Small intestine (tissue), 7 donors: Measurements from ENCODE around the gene GPR85. TPM values are rescaled to one million over a fixed set of nuclear protein-coding genes. Genes with fewer than 3 reads are reported as not detected.

ENCODE experiments used
- DNase-seq, 2 donors: peaks; one replicate each; pipeline versions ENCODE4 v3.0.0 to v3.0.0-alpha.2; 2013
- FAIRE-seq: peaks from 2 replicates; lab custom pipeline; 2012; peaks lifted over from hg19 to GRCh38; lab: Jason Lieb, UNC
- H3K27ac ChIP-seq, 3 donors: one replicate each; pipeline ENCODE4 v1.5.1; 2013; ENCODE audit warnings: low read length in 2 of 3, mild to moderate bottlenecking in 2 of 3, control low read depth in 1 of 3, inconsistent platforms in 1 of 3, low read depth in 1 of 3, moderate library complexity in 1 of 3
- H3K27me3 ChIP-seq, 3 donors: one replicate each; pipeline ENCODE4 v1.6.1; 2013; ENCODE audit warnings: low read length in 3 of 3, inconsistent platforms in 1 of 3; ENCODE audit not compliant: control insufficient read depth in 3 of 3, insufficient read depth in 3 of 3
- H3K36me3 ChIP-seq, 3 donors: one replicate each; pipeline ENCODE4 v1.6.1; 2013; ENCODE audit warnings: low read length in 3 of 3, inconsistent platforms in 1 of 3, low read depth in 1 of 3, mild to moderate bottlenecking in 1 of 3, moderate library complexity in 1 of 3; ENCODE audit not compliant: control insufficient read depth in 3 of 3, insufficient read depth in 2 of 3
- H3K4me1 ChIP-seq, 3 donors: one replicate each; pipeline ENCODE4 v1.6.1; 2013; ENCODE audit warnings: low read length in 2 of 3, inconsistent platforms in 1 of 3, low read depth in 1 of 3, mild to moderate bottlenecking in 1 of 3, moderate library complexity in 1 of 3; ENCODE audit not compliant: control insufficient read depth in 3 of 3, insufficient read depth in 2 of 3
- H3K4me3 ChIP-seq, 3 donors: one replicate each; pipeline ENCODE4 v1.5.1; 2013; ENCODE audit warnings: low read length in 3 of 3, control low read depth in 1 of 3, inconsistent platforms in 1 of 3, low read depth in 1 of 3, mild to moderate bottlenecking in 1 of 3, moderate library complexity in 1 of 3
- H3K9me3 ChIP-seq, 2 donors: one replicate each; pipeline ENCODE4 v1.6.1; 2013; ENCODE audit warnings: low read depth in 1 of 2, low read length in 1 of 2; ENCODE audit not compliant: control insufficient read depth in 2 of 2, insufficient read depth in 1 of 2
- whole genome bisulfite sequencing, 3 donors: extraction: QIAGEN DNeasy Blood & Tissue Kit; methylation state at CpG; one replicate each; pipeline ENCODE4 v1.1.7; 2013; 5-methylcytosine and 5-hydroxymethylcytosine counted together
- polyA plus RNA-seq, 4 donors: library from polyadenylated mRNA; stranded (reverse) in 3 of 4; unstranded in 1 of 4; fragments of 200-250 nt in 3 of 4; fragments of 120-200 nt in 1 of 4; gene quantifications; one replicate each; pipeline versions ENCODE4 v1.2.1 to v1.2.3, GENCODE V29; 2013
- donor health status: healthy with polysubstance abuse.
- donor health status: control.
- donor health status: control.
- donor health status: Bipolar disorder and iron deficiency.
- donor health status: healthy.

The GPR85 gene
- polyA plus RNA-seq, 4 donors: under 0.01 to 0.67 (median 0.38) TPM; not detected in 1

DNA sequence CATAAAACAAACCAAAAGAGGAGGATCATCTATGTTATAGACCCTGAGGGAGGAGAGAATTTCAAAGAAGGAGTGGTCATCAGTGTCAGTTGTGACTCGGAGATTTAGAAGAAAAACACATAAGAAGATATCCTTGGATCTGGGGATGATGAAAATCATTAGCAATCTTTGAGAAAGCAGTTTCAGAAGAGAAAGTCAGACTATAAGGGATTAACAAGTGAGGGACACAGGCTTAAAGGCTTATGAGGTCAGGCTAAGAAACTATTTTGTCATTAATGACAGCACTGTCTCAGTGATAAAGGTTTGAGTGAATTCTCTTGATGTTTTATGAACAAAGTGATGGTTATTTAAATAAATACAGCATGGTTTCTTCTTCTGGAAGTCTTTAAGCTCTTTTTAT, 6.1 kb upstream of the GPR85 start:
- FAIRE-seq (no peak), DNase-seq (no peak)
- 82 to 87% (median 85%) methylated on average over 1 of the region's 1 CpG for WGBS, 3 donors
- Histone ChIP-seq H3K27ac (no peak overlapping the region), H3K4me3 (no peak overlapping the region), H3K9me3 (no peaks in the 10 kb centered on the region), H3K27me3 (no peaks in the 10 kb centered on the region), H3K4me1 (no peaks in the 10 kb centered on the region), H3K36me3 (no peaks in the 10 kb centered on the region)

DNA sequence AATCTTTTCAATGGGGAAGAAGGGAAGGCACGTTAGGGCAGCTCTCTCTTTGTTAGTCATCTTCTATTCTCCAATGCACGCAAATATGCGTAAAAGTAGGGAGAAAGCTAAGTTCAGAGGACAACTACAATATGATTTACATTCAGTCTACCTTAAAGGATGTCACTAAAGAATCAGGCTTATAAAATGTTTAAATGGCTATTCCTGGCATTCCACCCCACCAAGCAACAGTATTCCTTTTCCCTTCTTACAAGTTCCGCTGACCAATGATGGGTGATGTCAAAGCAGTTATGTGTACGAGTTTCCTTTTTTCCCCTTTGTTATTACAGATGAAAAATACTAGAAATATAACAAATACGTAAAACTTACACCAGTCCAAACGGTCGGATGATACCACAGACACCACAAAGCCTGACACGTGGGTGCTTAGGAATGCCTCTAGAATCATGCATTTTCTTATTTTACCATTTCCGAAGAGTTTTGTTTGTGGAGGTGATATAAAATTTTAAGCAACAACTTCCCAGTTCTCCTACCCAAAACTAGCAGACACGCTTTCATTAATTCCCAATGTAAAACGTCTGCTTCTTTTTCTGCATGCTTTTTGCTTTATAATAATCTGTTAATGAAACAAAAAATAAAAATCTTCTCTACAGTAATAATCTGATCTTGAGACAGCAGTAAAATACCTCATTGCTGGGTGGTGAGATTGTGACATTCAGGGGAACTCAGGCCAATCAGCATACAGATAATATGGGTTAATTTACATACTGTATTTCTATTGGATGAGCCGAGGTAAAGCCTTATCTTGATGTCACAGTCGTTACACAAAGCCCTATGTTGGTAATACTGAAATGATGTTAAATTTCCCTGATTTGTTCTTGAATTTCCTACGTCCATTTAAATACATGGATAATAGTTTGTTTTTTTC, 708 bp upstream of the GPR85 start:
- DNase-seq: peak; percentile 5 to 11
- H3K4me1 ChIP-seq: peaks cover 0 to 2% (median 0%) of the 10 kb centered on the region in 3 donors
- H3K9me3 ChIP-seq: no peaks in the 10 kb centered on the region
- H3K36me3 ChIP-seq: no peaks in the 10 kb centered on the region
- WGBS, 3 donors: 42 to 57% (median 54%) methylated on average over 15 of the region's 15 CpGs
- H3K4me3 ChIP-seq: peak overlapping the region in 1 of 3 donors; percentile 52
- no peak for FAIRE-seq
- H3K27me3 ChIP-seq: peaks cover 0 to 8% (median 6%) of the 10 kb centered on the region in 3 donors
- H3K27ac ChIP-seq: peak overlapping the region in 1 of 3 donors; percentile 54

DNA sequence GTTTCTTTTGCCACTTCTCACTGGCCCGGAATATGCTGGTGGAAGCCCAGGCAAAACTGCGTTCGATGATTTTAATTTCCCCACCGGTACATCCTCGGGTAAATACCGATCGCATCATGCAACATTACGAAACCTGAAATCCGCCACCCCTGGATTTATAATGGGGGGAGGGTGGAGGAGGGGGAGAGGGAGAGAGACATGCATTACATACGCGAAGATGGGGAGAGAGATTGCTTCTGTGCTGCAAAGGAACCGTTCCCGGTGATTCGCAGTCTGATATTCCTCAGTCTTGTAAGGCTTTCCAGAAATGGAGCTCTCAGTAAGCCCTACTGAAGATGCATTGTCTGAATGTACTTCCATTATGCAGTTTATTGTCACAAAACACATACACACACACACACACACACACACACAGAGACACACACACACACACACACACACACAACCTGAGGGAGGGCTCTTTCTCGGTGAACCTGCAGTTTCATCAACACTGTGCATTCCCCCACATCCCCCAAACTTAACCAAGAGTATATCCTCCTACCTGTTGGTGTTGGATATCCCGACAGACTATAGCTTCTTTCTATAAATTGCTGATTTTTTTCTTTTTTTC, 741 bp downstream of the GPR85 start:
- no peak for FAIRE-seq
- DNase-seq: no peak
- no peak overlapping the region for H3K27ac ChIP-seq
- WGBS, 3 donors: 25 to 28% (median 25%) methylated on average over 16 of the region's 16 CpGs
- H3K36me3 ChIP-seq: no peaks in the 10 kb centered on the region
- H3K4me3 ChIP-seq: peak overlapping the region in 1 of 3 donors; percentile 9
- peaks cover 0 to 8% (median 6%) of the 10 kb centered on the region in 3 donors for H3K27me3 ChIP-seq
- H3K4me1 ChIP-seq: peaks cover 0 to 2% (median 0%) of the 10 kb centered on the region in 3 donors
- H3K9me3 ChIP-seq: no peaks in the 10 kb centered on the region

DNA sequence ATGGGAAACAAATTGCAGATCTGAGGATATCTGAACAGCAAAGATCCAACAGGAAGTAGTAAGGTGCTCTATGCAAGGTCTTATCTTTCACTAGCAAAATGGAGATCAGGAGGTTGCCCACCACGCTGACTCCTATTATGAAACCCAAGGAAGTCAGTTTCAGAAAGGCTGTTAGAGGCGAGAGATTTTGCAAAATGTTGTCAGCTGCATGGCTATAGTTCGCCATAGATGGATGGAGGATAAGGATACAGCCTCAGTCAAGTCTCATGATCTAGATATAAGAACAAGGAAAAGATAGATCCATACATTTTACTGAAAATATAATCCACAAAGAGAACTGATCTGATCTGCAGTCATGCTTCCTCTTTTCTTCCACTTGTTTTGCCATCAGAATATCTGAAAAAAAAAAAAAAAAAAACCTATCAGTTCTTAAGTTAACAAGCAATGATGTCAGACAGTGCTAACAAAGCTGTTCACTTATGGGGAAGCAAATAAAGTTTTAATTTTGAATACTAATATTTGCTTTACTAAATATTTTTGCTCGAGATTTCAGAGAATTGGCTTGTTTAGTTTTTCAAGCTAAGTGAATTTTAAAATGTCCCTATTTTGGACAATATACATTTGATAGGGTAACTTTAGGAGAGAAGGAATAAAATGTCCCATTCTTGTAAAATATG, 2.0 kb downstream of the GPR85 start:
- FAIRE-seq (no peak), DNase-seq (no peak)
- Histone ChIP-seq H3K4me3 (no peak overlapping the region), H3K9me3 (no peaks in the 10 kb centered on the region), H3K4me1 (peaks cover 0 to 2% (median 0%) of the 10 kb centered on the region in 3 donors), H3K27me3 (peaks cover 0 to 8% (median 6%) of the 10 kb centered on the region in 3 donors), H3K27ac (no peak overlapping the region), H3K36me3 (no peaks in the 10 kb centered on the region)
- 74 to 81% (median 77%) methylated on average over 4 of the region's 4 CpGs for whole genome bisulfite sequencing, 3 donors

DNA sequence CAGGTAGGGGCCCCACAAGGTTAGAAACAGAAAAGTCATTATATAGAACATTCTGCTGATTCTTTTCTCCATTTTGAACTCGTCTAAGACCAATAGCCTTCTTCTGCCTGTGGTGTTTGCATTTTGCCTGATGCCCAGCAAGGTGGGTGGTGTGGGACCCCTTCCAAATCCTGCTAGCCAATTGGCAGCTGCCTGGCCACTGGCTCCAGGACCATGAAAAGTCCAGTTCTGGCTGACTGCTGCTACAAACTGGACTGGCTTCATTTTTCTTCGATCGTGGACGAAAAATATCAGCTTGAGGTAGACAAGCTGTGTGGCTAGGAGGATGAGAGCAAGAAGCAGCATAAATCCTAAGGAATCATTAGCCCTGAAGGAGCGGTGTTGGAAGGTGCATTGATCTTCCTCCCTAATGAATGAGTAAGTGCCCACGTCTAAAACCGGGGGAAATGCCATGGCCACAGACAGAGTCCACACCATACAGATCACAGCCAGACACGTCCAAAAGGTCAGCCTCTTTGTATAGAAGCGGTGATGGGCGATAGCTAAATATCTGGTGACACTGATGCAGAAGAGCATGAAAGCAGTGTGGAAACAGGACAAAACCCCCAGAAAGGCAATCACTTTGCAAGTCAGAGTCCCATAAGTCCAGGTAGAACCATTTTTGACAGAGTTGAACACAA, 2.7 kb downstream of the GPR85 start:
- H3K27ac ChIP-seq: no peak overlapping the region
- FAIRE-seq (no peak), DNase-seq (no peak)
- H3K36me3 ChIP-seq: no peaks in the 10 kb centered on the region
- WGBS, 3 donors: 82 to 86% (median 83%) methylated on average over 10 of the region's 10 CpGs
- no peaks in the 10 kb centered on the region for H3K9me3 ChIP-seq
- no peak overlapping the region for H3K4me3 ChIP-seq
- H3K27me3 ChIP-seq: peaks cover 0 to 8% (median 6%) of the 10 kb centered on the region in 3 donors
- peaks cover 0 to 2% (median 0%) of the 10 kb centered on the region in 3 donors for H3K4me1 ChIP-seq

DNA sequence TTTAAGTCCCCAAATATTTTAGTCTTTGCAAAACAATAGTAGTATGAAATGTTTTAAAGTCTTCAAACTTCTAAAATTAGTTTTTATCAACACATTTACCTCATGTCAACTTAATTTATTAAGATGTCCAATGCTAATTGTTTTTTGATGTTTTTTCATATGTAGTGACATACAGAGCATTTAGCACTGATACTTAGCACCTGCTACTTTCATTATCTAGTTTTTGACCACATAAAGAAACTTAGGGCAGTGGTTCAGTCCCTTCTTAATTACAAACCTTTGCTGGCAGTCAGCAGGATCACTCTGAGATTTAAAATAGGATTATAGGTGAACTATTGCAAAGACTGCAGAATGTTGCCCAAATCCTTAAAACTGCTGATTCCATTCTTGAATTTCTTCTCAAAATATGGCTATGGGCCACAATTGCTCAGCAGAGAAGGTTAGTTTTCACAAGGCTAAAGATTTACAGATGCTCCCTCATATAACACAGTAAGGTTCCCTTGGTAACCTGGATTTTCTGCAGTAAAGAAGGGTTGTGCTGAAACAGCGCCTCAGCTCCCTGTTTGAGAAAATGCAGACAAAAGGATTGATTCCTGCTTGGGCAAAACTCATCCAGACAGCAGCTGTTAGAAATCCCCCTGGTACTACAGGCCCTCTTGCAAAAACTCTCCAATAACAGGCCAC, 3.4 kb downstream of the GPR85 start:
- H3K4me1 ChIP-seq: peaks cover 0 to 2% (median 0%) of the 10 kb centered on the region in 3 donors
- FAIRE-seq (no peak), DNase-seq (no peak)
- no peak overlapping the region for H3K4me3 ChIP-seq
- H3K27ac ChIP-seq: no peak overlapping the region
- 83 to 87% (median 86%) methylated on average over 1 of the region's 1 CpG for WGBS, 3 donors
- peaks cover 0 to 8% (median 6%) of the 10 kb centered on the region in 3 donors for H3K27me3 ChIP-seq
- no peaks in the 10 kb centered on the region for H3K36me3 ChIP-seq
- no peaks in the 10 kb centered on the region for H3K9me3 ChIP-seq

DNA sequence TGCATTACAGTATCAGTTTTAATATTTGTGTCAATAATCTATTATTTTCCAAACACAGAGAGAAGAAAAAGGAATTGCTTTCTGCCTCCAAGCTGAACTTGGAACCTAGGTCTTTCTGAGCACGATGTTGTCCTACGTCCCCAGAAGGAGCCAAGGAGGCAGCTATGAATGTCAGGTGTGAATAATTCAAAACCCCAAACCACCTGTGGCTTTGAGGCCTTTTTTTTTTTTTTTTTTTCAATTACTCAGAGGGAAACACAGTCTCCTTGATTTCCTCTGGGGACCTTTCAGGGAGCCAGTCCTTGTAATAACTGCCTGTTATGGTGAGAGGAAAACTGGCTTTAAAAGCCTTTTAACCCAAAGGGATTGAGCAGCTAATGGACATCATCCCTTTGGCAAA, 8.3 kb downstream of the GPR85 start:
- Histone ChIP-seq H3K36me3 (no peaks in the 10 kb centered on the region), H3K27me3 (no peaks in the 10 kb centered on the region), H3K27ac (no peak overlapping the region), H3K4me1 (no peaks in the 10 kb centered on the region), H3K4me3 (no peak overlapping the region), H3K9me3 (no peaks in the 10 kb centered on the region)
- DNase-seq: no peak
- FAIRE-seq: no peak
- 41 to 59% (median 46%) methylated on average over 2 of the region's 2 CpGs for WGBS, 3 donors
